Activated B cell treated with CpG ODN at 0.5 μM for 24 hours (primary cell): ENCODE data around the gene TYMP. TPM values are rescaled to one million over a fixed set of nuclear protein-coding genes. Genes with fewer than 3 reads are reported as not detected.

Experiments used
- ATAC-seq: fragments of 200-7000 bp; cut with Tn5 transposase; one replicate; pipeline ENCODE4 v1.10.0; 2021; ENCODE audit warnings: low read depth, mild to moderate bottlenecking, moderate library complexity
- CTCF ChIA-PET: fragments of 350-600 bp; sonication (Branson Sonifier 250); formaldehyde crosslinking; loops from one replicate; lab custom pipeline; 2021; ENCODE audit warnings: antibody characterized with exemption; lab: Charles Lee
- POLR2A ChIA-PET: fragments of 350-600 bp; sonication (Branson Sonifier 250); formaldehyde crosslinking; loops from one replicate; lab custom pipeline; 2021; ENCODE audit warnings: antibody characterized with exemption; lab: Charles Lee
- DNase-seq: peaks from one replicate; pipeline ENCODE4 v3.0.0; 2022
- H3K27ac Mint-ChIP-seq: one replicate; pipeline ENCODE4 v1.8.0; 2020; ENCODE audit warnings: mixed read lengths
- H3K27me3 Mint-ChIP-seq: one replicate; pipeline ENCODE4 v1.8.0; 2021; ENCODE audit warnings: mixed read lengths
- H3K36me3 Mint-ChIP-seq: one replicate; pipeline ENCODE4 v1.8.0; 2021; ENCODE audit warnings: low read depth, mixed read lengths
- H3K4me1 Mint-ChIP-seq: one replicate; pipeline ENCODE4 v1.8.0; 2021; ENCODE audit warnings: mixed read lengths
- H3K4me3 Mint-ChIP-seq: one replicate; pipeline ENCODE4 v1.8.0; 2020; ENCODE audit warnings: mild to moderate bottlenecking, mixed read lengths
- H3K9me3 Mint-ChIP-seq: one replicate; pipeline ENCODE4 v1.8.0; 2020; ENCODE audit warnings: mixed read lengths
- intact Hi-C: fragments of 100-400 bp; cut with micrococcal nuclease; formaldehyde crosslinking; loops from one replicate; pipeline ENCODE4 v1.15.1; 2024
- total RNA-seq: library from RNA; stranded (reverse); gene quantifications from 2 replicates; pipeline ENCODE4 v1.2.3, GENCODE V29; 2022
- TF ChIP-seq, protein P1 (sequence below): fragments of 200-600 bp; IDR thresholded peaks from one replicate; pipeline ENCODE4 v1.8.0; 2022; ENCODE audit warnings: antibody characterized with exemption, mild to moderate bottlenecking

Gene TYMP
- total RNA-seq, 1 donor from 2014 or later: 92.9 TPM

DNA sequence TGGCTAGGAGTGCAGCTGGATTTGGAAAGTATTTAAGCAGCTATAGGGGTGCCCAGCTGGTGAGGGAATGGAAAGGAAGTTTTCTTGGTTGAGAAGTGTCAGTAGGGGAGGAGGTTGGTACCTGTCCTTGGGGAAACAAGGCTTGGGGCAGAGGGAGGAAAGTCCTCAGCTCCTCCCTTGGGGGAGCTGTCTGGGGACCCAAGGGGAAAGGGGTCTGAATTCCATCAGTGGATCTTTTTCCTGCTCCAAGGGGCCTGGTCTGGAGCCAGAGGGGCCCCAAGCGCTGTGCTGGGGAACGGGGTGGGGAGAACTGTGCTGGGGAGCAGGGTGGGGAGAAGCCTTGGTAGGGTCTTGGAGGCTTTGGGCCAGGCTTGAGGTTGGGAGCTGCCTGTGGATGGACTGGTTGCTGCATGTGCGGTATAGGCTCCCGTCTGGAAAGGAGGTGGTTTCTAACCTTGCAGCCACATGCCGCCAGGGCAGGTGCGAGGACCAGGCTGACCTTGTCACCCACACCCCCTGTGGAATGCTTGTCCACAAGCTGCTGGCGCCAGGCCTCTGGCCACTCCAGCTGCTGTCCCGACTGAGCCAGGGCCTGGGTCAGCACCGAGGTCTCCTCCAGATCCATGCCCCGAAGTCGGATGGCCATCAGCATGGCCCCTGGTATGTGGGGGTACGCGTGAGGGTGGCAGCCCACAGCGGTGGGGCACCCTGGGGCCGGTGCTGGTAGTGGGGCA lies 963 bp downstream of the TYMP start:
- no peak for ATAC-seq
- ChIA-PET CTCF (interaction anchor here (0.9 to 1.1 kb wide), 2 partner anchors 11 to 12 kb away, joined by 3 to 4 read pairs; no protein-coding TSS in a partner anchor), POLR2A (interaction anchor here (0.6 to 13.6 kb wide), 13 partner anchors 17 to 338 kb away, joined by 3 to 946 read pairs (median 6); partner anchors contain the start of genes ARSA, CHKB, KLHDC7B and LMF2)
- Mint-ChIP-seq H3K36me3 (peaks cover 18% of the 10 kb centered on the region), H3K4me3 (peak overlapping the region; percentile 78), H3K9me3 (no peaks in the 10 kb centered on the region), H3K4me1 (peaks cover 47% of the 10 kb centered on the region), H3K27me3 (no peaks in the 10 kb centered on the region), H3K27ac (peak overlapping the region; percentile 90)
- TF ChIP-seq, protein P1, sequence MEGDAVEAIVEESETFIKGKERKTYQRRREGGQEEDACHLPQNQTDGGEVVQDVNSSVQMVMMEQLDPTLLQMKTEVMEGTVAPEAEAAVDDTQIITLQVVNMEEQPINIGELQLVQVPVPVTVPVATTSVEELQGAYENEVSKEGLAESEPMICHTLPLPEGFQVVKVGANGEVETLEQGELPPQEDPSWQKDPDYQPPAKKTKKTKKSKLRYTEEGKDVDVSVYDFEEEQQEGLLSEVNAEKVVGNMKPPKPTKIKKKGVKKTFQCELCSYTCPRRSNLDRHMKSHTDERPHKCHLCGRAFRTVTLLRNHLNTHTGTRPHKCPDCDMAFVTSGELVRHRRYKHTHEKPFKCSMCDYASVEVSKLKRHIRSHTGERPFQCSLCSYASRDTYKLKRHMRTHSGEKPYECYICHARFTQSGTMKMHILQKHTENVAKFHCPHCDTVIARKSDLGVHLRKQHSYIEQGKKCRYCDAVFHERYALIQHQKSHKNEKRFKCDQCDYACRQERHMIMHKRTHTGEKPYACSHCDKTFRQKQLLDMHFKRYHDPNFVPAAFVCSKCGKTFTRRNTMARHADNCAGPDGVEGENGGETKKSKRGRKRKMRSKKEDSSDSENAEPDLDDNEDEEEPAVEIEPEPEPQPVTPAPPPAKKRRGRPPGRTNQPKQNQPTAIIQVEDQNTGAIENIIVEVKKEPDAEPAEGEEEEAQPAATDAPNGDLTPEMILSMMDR: no peak
- intact Hi-C loops: loop anchor here (5.0 kb wide), 1 partner anchor 602 kb away; no protein-coding TSS in a partner anchor
- DNase-seq: no peak

DNA sequence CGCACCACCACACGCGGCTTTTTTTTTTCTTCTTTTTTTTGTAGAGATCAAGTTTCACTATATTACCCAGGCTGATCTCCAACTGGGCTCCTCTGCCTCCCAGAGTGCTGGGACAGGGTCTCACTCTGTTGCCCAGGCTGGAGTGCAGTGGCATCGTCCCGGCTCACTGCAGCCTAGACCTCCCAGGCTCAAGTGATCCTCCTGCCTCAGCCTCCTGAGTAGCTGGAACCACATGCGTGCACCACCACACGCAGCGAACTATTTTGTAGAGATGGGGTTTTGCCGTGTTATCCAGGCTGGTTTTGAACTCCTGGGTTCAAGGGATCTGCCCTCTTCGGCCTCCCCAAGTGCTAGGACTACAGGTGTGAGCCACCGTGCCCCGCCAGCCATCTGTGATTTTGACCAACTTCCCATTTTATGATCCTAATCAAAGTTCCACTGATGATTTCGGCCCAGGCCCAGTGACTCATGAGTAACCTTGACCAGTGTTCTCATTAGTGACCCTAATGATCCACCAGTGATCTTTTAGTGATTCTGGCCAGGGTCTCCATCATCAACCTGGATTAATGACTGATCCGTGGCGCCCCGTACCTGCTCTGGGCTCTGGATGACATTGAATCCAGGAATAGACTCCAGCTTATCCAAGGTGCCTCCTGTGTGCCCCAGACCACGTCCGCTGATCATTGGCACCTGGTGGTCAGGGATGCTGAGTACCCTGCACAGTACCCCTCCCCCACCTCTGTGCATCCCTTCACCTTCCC lies 1.7 kb downstream of the TYMP start:
- TF ChIP-seq, protein P1: no peak
- no peak for DNase-seq
- peaks cover 25% of the 10 kb centered on the region for H3K36me3 Mint-ChIP-seq
- H3K4me3 Mint-ChIP-seq: peak overlapping the region; percentile 84
- ATAC-seq: no peak
- H3K27me3 Mint-ChIP-seq: no peaks in the 10 kb centered on the region
- no peaks in the 10 kb centered on the region for H3K9me3 Mint-ChIP-seq
- H3K27ac Mint-ChIP-seq: peak overlapping the region; percentile 90
- CTCF ChIA-PET: interaction anchor here (0.9 to 1.1 kb wide), 4 partner anchors 11 to 36 kb away, joined by 3 to 4 read pairs (median 3); partner anchors contain the start of gene SYCE3
- POLR2A ChIA-PET: interaction anchor here (0.6 to 13.6 kb wide), 11 partner anchors 17 to 337 kb away, joined by 3 to 946 read pairs (median 43); partner anchors contain the start of genes CHKB, KLHDC7B, LMF2 and NCAPH2
- H3K4me1 Mint-ChIP-seq: peaks cover 40% of the 10 kb centered on the region
- intact Hi-C loops: loop anchor here (5.0 kb wide), 1 partner anchor 601 kb away; no protein-coding TSS in a partner anchor

DNA sequence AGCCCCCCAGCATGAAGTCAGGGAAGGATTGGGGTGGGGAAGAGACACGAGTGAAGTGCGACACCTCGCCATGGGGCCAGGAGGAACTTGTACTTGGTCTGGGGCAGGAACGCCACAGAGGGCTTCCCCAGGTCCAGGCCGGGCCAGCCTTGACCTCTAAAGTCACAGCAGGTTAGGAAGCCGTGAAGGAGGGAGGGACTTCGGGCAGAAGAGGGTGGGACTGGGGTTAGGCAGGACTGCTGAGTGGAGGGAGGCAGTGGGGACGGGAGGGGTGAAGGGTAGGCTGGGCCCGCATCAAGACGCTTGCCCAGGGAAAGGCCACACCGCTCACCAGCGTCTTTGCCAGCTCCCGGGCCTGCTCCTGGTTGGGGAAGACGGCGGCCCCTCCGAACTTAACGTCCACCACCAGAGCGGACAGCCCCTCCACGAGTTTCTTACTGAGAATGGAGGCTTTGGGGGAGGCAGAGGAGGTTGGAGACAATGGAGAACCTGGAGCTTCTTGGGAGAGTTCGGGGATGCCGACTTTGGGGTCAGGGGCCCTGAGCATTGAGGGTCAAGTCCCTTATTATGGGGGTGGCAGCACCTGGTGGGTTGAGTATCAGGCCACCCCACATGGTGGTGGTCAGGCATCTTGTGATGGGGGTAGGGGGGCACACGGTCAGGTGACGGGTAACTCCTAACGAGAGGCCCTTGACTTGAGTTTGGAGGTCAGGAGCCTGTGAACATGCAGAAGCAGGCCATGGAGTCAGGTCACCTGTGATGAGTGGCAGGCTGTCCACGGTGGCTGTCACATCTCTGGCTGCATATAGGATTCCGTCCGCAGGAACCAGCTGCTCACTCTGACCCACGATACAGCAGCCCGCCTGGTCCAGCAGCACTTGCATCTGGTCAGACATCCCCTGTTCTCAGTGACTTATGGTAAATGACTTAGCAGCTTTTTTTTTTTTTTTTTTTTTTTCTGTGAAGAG lies 2.7 kb downstream of the TYMP start:
- CTCF ChIA-PET: interaction anchor here (0.6 to 1.1 kb wide), 6 partner anchors 11 to 37 kb away, joined by 3 to 5 read pairs (median 3); partner anchors contain the start of genes LMF2, NCAPH2 and SYCE3
- Mint-ChIP-seq H3K4me3 (peak overlapping the region; percentile 84), H3K9me3 (no peaks in the 10 kb centered on the region), H3K4me1 (peaks cover 33% of the 10 kb centered on the region), H3K36me3 (peaks cover 31% of the 10 kb centered on the region), H3K27me3 (no peaks in the 10 kb centered on the region), H3K27ac (peak overlapping the region; percentile 90)
- POLR2A ChIA-PET: interaction anchor here (0.6 to 13.6 kb wide), 14 partner anchors 7 to 737 kb away, joined by 3 to 946 read pairs (median 26); partner anchors contain the start of genes CHKB, KLHDC7B, LMF2 and NCAPH2
- no peak for DNase-seq
- intact Hi-C loops: loop anchor here (1.0 to 5.0 kb wide), 4 partner anchors 17 to 600 kb away; partner anchors contain the start of gene SYCE3
- TF ChIP-seq, protein P1: no peak
- ATAC-seq: peak; percentile 6

DNA sequence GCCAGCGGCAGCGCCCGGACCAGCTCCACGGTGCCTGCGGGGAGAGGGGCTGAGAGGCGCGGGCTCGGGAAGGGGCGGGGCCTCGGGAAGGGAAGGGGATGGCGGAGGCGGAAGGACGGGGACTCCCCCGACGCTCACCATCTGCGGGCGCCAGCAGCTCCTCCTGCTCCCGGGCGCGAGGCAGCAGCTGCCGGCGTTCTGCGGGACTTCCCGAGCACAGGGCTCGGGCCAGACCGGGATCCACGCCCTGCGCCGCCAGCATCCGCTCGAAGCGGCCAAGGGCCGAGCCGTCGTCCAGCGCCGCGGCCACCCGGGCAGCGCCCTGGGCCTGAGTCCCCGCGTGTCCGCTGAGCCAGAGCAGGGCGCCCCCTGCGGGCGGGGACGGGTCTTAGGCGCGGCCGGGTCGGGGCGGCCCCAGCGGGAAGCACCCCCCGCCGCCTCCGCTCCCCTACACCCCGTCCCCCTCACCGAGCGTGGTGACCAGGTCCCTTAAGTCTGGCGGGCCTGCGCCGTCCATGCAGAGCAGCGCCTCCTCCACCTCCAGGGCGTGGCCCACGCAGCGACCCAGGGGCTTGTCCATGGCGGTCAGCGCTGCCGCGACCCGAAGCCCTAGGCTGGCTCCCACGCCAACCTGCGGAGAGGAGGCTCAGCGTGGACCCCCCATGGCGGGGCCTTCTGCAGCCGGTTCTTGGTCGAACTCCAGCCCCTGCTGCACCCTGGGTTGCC lies 3.5 kb downstream of the TYMP start:
- H3K4me3 Mint-ChIP-seq: peak overlapping the region; percentile 84
- POLR2A ChIA-PET: interaction anchor here (0.6 to 13.6 kb wide), 33 partner anchors 8 to 602 kb away, joined by 3 to 946 read pairs (median 5); partner anchors contain the start of genes ADM2, ARSA, CHKB and HDAC10
- peak; percentile 88 for DNase-seq
- intact Hi-C loops: loop anchor here (1.0 to 5.0 kb wide), 4 partner anchors 18 to 599 kb away; partner anchors contain the start of gene SYCE3
- TF ChIP-seq, protein P1: no peak
- H3K9me3 Mint-ChIP-seq: no peaks in the 10 kb centered on the region
- peaks cover 33% of the 10 kb centered on the region for H3K4me1 Mint-ChIP-seq
- H3K27ac Mint-ChIP-seq: peak overlapping the region; percentile 90
- CTCF ChIA-PET: interaction anchor here (0.6 to 2.1 kb wide), 38 partner anchors 8 to 601 kb away, joined by 3 to 46 read pairs (median 5); partner anchors contain the start of genes CHKB, CPT1B, HDAC10 and KLHDC7B
- peak; percentile 28 for ATAC-seq
- H3K36me3 Mint-ChIP-seq: peaks cover 35% of the 10 kb centered on the region
- no peaks in the 10 kb centered on the region for H3K27me3 Mint-ChIP-seq
